Neural progenitor cell (in vitro differentiated cells): ENCODE results near the gene SLC49A4. TPM values are rescaled to one million over a fixed set of nuclear protein-coding genes. Genes with fewer than 3 reads are reported as not detected.

Source experiments
- DNase-seq: peaks from one replicate; pipeline ENCODE4 v3.0.0-alpha.2; 2016; ENCODE audit warnings: low spot score
- H2AFZ ChIP-seq: fragments of 200-600 bp; sonication (generic); replicated peaks from 2 replicates; pipeline ENCODE4 v1.6.1; 2016; ENCODE audit warnings: antibody characterized with exemption
- H3F3A ChIP-seq: fragments of 200-600 bp; sonication (generic); 2 replicates; pipeline ENCODE4 v1.6.1; 2016; ENCODE audit warnings: antibody characterized with exemption, low read depth
- H3K27ac ChIP-seq: fragments of 200-600 bp; sonication (generic); 2 replicates; pipeline ENCODE4 v1.5.1; 2016; ENCODE audit warnings: mild to moderate bottlenecking
- H3K27me3 ChIP-seq: fragments of 200-600 bp; sonication (generic); 2 replicates; pipeline ENCODE4 v1.6.1; 2016; ENCODE audit warnings: mild to moderate bottlenecking, moderate library complexity
- H3K36me3 ChIP-seq: fragments of 200-600 bp; sonication (generic); 2 replicates; pipeline ENCODE4 v1.5.1; 2016
- H3K4me1 ChIP-seq: fragments of 200-600 bp; sonication (generic); 2 replicates; pipeline ENCODE4 v1.6.1; 2016; ENCODE audit warnings: mixed run types
- H3K4me2 ChIP-seq: fragments of 200-600 bp; sonication (generic); 2 replicates; pipeline ENCODE4 v1.6.1; 2016
- H3K4me3 ChIP-seq: fragments of 200-600 bp; sonication (generic); 2 replicates; pipeline ENCODE4 v1.5.1; 2016
- H3K79me2 ChIP-seq: fragments of 200-600 bp; sonication (generic); 2 replicates; pipeline ENCODE4 v1.6.1; 2016; ENCODE audit warnings: low read depth
- H3K9ac ChIP-seq: fragments of 200-600 bp; sonication (generic); 2 replicates; pipeline ENCODE4 v1.6.1; 2016
- H3K9me3 ChIP-seq: fragments of 200-600 bp; sonication (generic); 2 replicates; pipeline ENCODE4 v1.5.1; 2016; ENCODE audit warnings: low read depth
- H4K20me1 ChIP-seq: fragments of 200-600 bp; sonication (generic); 2 replicates; pipeline ENCODE4 v1.6.1; 2016; ENCODE audit warnings: low read depth
- H3K27ac Mint-ChIP-seq: 3 replicates; pipeline ENCODE4 v1.8.0; 2021; ENCODE audit warnings: mixed read lengths
- H3K27me3 Mint-ChIP-seq: 2 replicates; pipeline ENCODE4 v1.8.0; 2022; ENCODE audit warnings: low read depth, mild to moderate bottlenecking, inconsistent platforms, moderate library complexity, mixed read lengths; ENCODE audit not compliant: insufficient read depth
- H3K36me3 Mint-ChIP-seq: 3 replicates; pipeline ENCODE4 v1.8.0; 2021; ENCODE audit warnings: mixed read lengths
- H3K4me1 Mint-ChIP-seq: 3 replicates; pipeline ENCODE4 v1.8.0; 2021; ENCODE audit warnings: mixed read lengths
- H3K4me3 Mint-ChIP-seq: 3 replicates; pipeline ENCODE4 v1.8.0; 2021; ENCODE audit warnings: mild to moderate bottlenecking, moderate library complexity, mixed read lengths
- H3K9me3 Mint-ChIP-seq: 3 replicates; pipeline ENCODE4 v1.8.0; 2020; ENCODE audit warnings: mixed read lengths
- EZH2 ChIP-seq: fragments of 200-600 bp; sonication (generic); IDR thresholded peaks from 2 replicates; pipeline ENCODE4 v1.6.1; 2017; ENCODE audit warnings: antibody characterized with exemption, mild to moderate bottlenecking, moderate library complexity
- EZH2phosphoT487 ChIP-seq: fragments of 200-600 bp; sonication (generic); IDR thresholded peaks from 2 replicates; pipeline ENCODE4 v1.6.1; 2017; ENCODE audit warnings: antibody characterized with exemption
- total RNA-seq: library from RNA; depleted of rRNA; stranded (reverse); fragments of >200 nt; gene quantifications from 2 replicates; pipeline ENCODE4 v1.2.3, GENCODE V29; 2015; ENCODE audit warnings: low replicate concordance
- TF ChIP-seq, protein P1 (sequence below): fragments of 200-600 bp; sonication (generic); IDR thresholded peaks from 2 replicates; pipeline ENCODE4 v1.5.1; 2017; ENCODE audit warnings: antibody characterized with exemption, mild to moderate bottlenecking

The SLC49A4 gene
- total RNA-seq, 1 donor from 2014 or later, result 21.6 TPM

DNA sequence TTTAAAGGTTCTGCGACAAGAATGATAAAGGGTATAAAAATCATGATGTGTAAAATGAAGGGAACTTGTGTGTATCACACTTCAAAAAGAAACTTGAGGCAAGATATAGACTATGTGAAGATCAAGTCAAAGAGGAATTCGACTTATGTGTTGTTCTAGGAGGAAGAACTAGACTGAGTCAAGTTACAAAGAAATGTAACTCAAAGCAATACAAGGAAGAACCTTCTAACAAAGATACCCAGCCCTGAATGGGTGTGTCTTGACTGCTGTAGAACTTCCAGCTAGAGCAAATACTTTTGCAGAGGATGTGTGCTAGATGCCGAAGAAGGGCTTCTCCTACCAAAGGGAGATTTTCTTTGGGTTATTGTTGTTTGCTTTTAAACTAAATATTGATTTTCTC, 2.4 kb downstream of the SLC49A4 start:
- peaks cover 13% of the 10 kb centered on the region for H3K27me3 ChIP-seq
- no peak overlapping the region for H3K27ac ChIP-seq
- H3K9me3 ChIP-seq, result no peaks in the 10 kb centered on the region
- H3K4me2 ChIP-seq, result no peak overlapping the region
- H3K27ac Mint-ChIP-seq, result no peak overlapping the region
- H3K9me3 Mint-ChIP-seq, result no peaks in the 10 kb centered on the region
- H3K36me3 Mint-ChIP-seq, result peaks cover 7% of the 10 kb centered on the region
- no peak overlapping the region for H3K4me3 ChIP-seq
- no peaks in the 10 kb centered on the region for H3K36me3 ChIP-seq
- no peak overlapping the region for H2AFZ ChIP-seq
- peaks cover 16% of the 10 kb centered on the region for H3K4me1 ChIP-seq
- H4K20me1 ChIP-seq, result no peaks in the 10 kb centered on the region
- DNase-seq, result no peak
- no peak overlapping the region for H3K4me3 Mint-ChIP-seq
- H3K4me1 Mint-ChIP-seq, result peaks cover 28% of the 10 kb centered on the region
- no peaks in the 10 kb centered on the region for H3K27me3 Mint-ChIP-seq
- no peak overlapping the region for H3K9ac ChIP-seq
- TF ChIP-seq, protein P1, sequence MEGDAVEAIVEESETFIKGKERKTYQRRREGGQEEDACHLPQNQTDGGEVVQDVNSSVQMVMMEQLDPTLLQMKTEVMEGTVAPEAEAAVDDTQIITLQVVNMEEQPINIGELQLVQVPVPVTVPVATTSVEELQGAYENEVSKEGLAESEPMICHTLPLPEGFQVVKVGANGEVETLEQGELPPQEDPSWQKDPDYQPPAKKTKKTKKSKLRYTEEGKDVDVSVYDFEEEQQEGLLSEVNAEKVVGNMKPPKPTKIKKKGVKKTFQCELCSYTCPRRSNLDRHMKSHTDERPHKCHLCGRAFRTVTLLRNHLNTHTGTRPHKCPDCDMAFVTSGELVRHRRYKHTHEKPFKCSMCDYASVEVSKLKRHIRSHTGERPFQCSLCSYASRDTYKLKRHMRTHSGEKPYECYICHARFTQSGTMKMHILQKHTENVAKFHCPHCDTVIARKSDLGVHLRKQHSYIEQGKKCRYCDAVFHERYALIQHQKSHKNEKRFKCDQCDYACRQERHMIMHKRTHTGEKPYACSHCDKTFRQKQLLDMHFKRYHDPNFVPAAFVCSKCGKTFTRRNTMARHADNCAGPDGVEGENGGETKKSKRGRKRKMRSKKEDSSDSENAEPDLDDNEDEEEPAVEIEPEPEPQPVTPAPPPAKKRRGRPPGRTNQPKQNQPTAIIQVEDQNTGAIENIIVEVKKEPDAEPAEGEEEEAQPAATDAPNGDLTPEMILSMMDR, result no peak
- TF ChIP-seq EZH2 (no peak), EZH2phosphoT487 (no peak)
- H3F3A ChIP-seq, result peaks cover 27% of the 10 kb centered on the region
- H3K79me2 ChIP-seq, result peaks cover 42% of the 10 kb centered on the region

GRCh38 chr3:122799322-122799721, 4.5 kb downstream of the SLC49A4 start:
- no peaks in the 10 kb centered on the region for H3K9me3 Mint-ChIP-seq
- no peaks in the 10 kb centered on the region for H3K27me3 Mint-ChIP-seq
- Histone ChIP-seq H3K4me2 (no peak overlapping the region), H3K27ac (no peak overlapping the region), H3K27me3 (peaks cover 13% of the 10 kb centered on the region), H3F3A (peaks cover 15% of the 10 kb centered on the region), H3K4me1 (peaks cover 10% of the 10 kb centered on the region), H3K9me3 (no peaks in the 10 kb centered on the region), H3K36me3 (no peaks in the 10 kb centered on the region), H3K9ac (no peak overlapping the region), H4K20me1 (no peaks in the 10 kb centered on the region), H2AFZ (no peak overlapping the region), H3K79me2 (peaks cover 30% of the 10 kb centered on the region), H3K4me3 (no peak overlapping the region)
- TF ChIP-seq EZH2 (no peak), EZH2phosphoT487 (no peak)
- TF ChIP-seq, protein P1, result no peak
- no peak overlapping the region for H3K4me3 Mint-ChIP-seq
- H3K36me3 Mint-ChIP-seq, result peaks cover 11% of the 10 kb centered on the region
- no peak overlapping the region for H3K27ac Mint-ChIP-seq
- H3K4me1 Mint-ChIP-seq, result peaks cover 15% of the 10 kb centered on the region
- no peak for DNase-seq

GRCh38 chr3:122800031-122800430, 5.2 kb downstream of the SLC49A4 start:
- no peak for DNase-seq
- Histone ChIP-seq H3K4me2 (no peak overlapping the region), H3K36me3 (no peaks in the 10 kb centered on the region), H3K27me3 (peaks cover 13% of the 10 kb centered on the region), H3K79me2 (peaks cover 30% of the 10 kb centered on the region), H3F3A (peaks cover 10% of the 10 kb centered on the region), H2AFZ (no peak overlapping the region), H3K9ac (no peak overlapping the region), H3K27ac (no peak overlapping the region), H3K4me1 (peaks cover 10% of the 10 kb centered on the region), H3K9me3 (no peaks in the 10 kb centered on the region), H3K4me3 (no peak overlapping the region), H4K20me1 (no peaks in the 10 kb centered on the region)
- no peaks in the 10 kb centered on the region for H3K9me3 Mint-ChIP-seq
- TF ChIP-seq, protein P1, result no peak
- no peak for TF ChIP-seq EZH2
- no peak for TF ChIP-seq EZH2phosphoT487
- no peak overlapping the region for H3K27ac Mint-ChIP-seq
- H3K27me3 Mint-ChIP-seq, result no peaks in the 10 kb centered on the region
- H3K36me3 Mint-ChIP-seq, result peaks cover 11% of the 10 kb centered on the region
- peaks cover 12% of the 10 kb centered on the region for H3K4me1 Mint-ChIP-seq
- no peak overlapping the region for H3K4me3 Mint-ChIP-seq
